SK-N-SH treated with all-trans-retinoic acid at 6 μM for 48 hours (cell line): Measurements from ENCODE around the gene CASP9.

ENCODE experiments used
- ARNTL ChIP-seq: fragments of 450-650 bp; formaldehyde crosslinking; IDR thresholded peaks from 2 replicates; pipeline ENCODE4 v1.5.0; 2020; ENCODE audit warnings: low read depth, mild to moderate bottlenecking, moderate library complexity, borderline replicate concordance
- BACH2 ChIP-seq: fragments of 250-450 bp; sonication (Bioruptor Pico); IDR thresholded peaks from 2 replicates; pipeline ENCODE4 v1.9.0; 2021; ENCODE audit warnings: mild to moderate bottlenecking, borderline replicate concordance
- ISL1 ChIP-seq: fragments of 250-450 bp; sonication (Bioruptor Pico); IDR thresholded peaks from 2 replicates; pipeline ENCODE4 v2.1.2; 2022; ENCODE audit warnings: mild to moderate bottlenecking, moderate library complexity
- RARB ChIP-seq: fragments of 250-450 bp; sonication (Bioruptor Pico); IDR thresholded peaks from 2 replicates; pipeline ENCODE4 v1.8.0; 2021; ENCODE audit warnings: mild to moderate bottlenecking, moderate library complexity
- SNAI2 ChIP-seq: fragments of 250-450 bp; sonication (Bioruptor Pico); IDR thresholded peaks from 2 replicates; pipeline ENCODE4 v1.5.0; 2020; ENCODE audit warnings: mild to moderate bottlenecking, moderate library complexity
- TCF4 ChIP-seq: fragments of 250-450 bp; sonication (Bioruptor Pico); IDR thresholded peaks from 2 replicates; pipeline ENCODE4 v1.8.0; 2021; ENCODE audit warnings: mild to moderate bottlenecking, moderate library complexity, borderline replicate concordance
- ZC3H10 ChIP-seq: fragments of 250-450 bp; sonication (Bioruptor Pico); IDR thresholded peaks from 2 replicates; pipeline ENCODE4 v1.5.1; 2021; ENCODE audit warnings: mild to moderate bottlenecking, moderate library complexity
- ZFP3 ChIP-seq: fragments of 250-450 bp; sonication (Bioruptor Pico); IDR thresholded peaks from 2 replicates; pipeline ENCODE4 v1.5.0; 2020; ENCODE audit warnings: mild to moderate bottlenecking, moderate library complexity
- ZFP30 ChIP-seq: fragments of 450-650 bp; formaldehyde crosslinking; IDR thresholded peaks from 2 replicates; pipeline ENCODE4 v1.5.0; 2022; ENCODE audit warnings: mild to moderate bottlenecking, moderate library complexity
- ZNF70 ChIP-seq: fragments of 450-650 bp; formaldehyde crosslinking; IDR thresholded peaks from 2 replicates; pipeline ENCODE4 v1.5.0; 2020; ENCODE audit warnings: mild to moderate bottlenecking, moderate library complexity
- ZNF8 ChIP-seq: fragments of 450-650 bp; formaldehyde crosslinking; IDR thresholded peaks from 2 replicates; pipeline ENCODE4 v1.5.0; 2020; ENCODE audit warnings: mild to moderate bottlenecking, moderate library complexity
- TF ChIP-seq, protein P1 (sequence below): fragments of 250-450 bp; sonication (Bioruptor Pico); IDR thresholded peaks from 2 replicates; pipeline ENCODE4 v1.5.0; 2020; ENCODE audit warnings: mild to moderate bottlenecking, moderate library complexity
- TF ChIP-seq, protein P2 (sequence below): fragments of 250-450 bp; sonication (Bioruptor Pico); IDR thresholded peaks from 2 replicates; pipeline ENCODE4 v1.8.0; 2020; ENCODE audit warnings: mild to moderate bottlenecking, moderate library complexity, borderline replicate concordance
- TF ChIP-seq, protein P3 (sequence below): fragments of 250-450 bp; sonication (Bioruptor Pico); IDR thresholded peaks from 2 replicates; pipeline ENCODE4 v1.5.1; 2021; ENCODE audit warnings: mild to moderate bottlenecking, moderate library complexity

DNA sequence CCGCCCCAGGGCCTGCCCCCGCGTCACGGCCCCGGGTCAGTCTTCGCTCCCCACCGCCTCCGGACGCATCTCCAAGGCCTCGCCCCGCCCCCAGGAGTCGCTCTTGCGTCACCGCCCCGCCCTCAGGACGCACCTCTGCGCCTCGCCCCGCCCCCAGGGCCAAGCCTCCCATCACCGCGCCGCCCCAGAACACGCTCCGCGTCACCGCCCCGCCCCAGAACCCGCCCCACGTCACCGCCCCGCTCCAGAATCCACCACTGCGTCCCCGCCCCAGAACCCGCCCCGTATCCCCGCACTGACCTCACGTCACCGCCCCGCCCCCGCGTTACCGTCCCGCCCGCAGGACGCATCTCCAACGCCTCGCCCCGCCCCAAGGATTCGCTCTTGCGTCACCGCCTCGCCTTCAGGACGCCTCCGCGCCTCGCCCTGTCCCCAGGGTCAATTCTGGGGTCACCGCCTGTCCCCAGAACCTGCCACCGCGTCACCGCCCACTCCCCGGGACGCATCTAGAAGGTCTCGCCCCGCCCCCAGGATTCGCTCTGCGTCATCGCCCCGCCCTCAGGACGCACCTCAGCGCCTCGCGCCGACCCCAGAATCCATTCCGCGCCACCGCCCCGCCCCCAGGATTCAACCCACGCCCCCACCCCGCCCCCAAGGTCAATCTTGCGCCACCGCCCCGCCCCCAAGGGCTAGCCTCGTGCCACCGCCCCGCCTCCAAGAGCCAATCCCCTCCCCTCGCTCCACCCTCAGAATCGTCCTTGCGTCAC lies 451 bp upstream of the CASP9 start:
- TF ChIP-seq ISL1 (CRISPR knock-in tag) (no peak), ZNF70 (CRISPR knock-in tag) (no peak), BACH2 (CRISPR knock-in tag) (no peak), SNAI2 (no peak), TCF4 (no peak), RARB (CRISPR knock-in tag) (no peak), ZFP30 (no peak), ZNF8 (CRISPR knock-in tag) (no peak), ZFP3 (CRISPR knock-in tag) (no peak), ARNTL (CRISPR knock-in tag) (no peak), ZC3H10 (CRISPR knock-in tag) (no peak)
- TF ChIP-seq, protein P1, sequence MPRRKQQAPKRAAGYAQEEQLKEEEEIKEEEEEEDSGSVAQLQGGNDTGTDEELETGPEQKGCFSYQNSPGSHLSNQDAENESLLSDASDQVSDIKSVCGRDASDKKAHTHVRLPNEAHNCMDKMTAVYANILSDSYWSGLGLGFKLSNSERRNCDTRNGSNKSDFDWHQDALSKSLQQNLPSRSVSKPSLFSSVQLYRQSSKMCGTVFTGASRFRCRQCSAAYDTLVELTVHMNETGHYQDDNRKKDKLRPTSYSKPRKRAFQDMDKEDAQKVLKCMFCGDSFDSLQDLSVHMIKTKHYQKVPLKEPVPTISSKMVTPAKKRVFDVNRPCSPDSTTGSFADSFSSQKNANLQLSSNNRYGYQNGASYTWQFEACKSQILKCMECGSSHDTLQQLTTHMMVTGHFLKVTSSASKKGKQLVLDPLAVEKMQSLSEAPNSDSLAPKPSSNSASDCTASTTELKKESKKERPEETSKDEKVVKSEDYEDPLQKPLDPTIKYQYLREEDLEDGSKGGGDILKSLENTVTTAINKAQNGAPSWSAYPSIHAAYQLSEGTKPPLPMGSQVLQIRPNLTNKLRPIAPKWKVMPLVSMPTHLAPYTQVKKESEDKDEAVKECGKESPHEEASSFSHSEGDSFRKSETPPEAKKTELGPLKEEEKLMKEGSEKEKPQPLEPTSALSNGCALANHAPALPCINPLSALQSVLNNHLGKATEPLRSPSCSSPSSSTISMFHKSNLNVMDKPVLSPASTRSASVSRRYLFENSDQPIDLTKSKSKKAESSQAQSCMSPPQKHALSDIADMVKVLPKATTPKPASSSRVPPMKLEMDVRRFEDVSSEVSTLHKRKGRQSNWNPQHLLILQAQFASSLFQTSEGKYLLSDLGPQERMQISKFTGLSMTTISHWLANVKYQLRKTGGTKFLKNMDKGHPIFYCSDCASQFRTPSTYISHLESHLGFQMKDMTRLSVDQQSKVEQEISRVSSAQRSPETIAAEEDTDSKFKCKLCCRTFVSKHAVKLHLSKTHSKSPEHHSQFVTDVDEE (CRISPR knock-in tag) = no peak
- TF ChIP-seq, protein P2, sequence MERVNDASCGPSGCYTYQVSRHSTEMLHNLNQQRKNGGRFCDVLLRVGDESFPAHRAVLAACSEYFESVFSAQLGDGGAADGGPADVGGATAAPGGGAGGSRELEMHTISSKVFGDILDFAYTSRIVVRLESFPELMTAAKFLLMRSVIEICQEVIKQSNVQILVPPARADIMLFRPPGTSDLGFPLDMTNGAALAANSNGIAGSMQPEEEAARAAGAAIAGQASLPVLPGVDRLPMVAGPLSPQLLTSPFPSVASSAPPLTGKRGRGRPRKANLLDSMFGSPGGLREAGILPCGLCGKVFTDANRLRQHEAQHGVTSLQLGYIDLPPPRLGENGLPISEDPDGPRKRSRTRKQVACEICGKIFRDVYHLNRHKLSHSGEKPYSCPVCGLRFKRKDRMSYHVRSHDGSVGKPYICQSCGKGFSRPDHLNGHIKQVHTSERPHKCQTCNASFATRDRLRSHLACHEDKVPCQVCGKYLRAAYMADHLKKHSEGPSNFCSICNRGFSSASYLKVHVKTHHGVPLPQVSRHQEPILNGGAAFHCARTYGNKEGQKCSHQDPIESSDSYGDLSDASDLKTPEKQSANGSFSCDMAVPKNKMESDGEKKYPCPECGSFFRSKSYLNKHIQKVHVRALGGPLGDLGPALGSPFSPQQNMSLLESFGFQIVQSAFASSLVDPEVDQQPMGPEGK (CRISPR knock-in tag) = no peak
- TF ChIP-seq, protein P3, sequence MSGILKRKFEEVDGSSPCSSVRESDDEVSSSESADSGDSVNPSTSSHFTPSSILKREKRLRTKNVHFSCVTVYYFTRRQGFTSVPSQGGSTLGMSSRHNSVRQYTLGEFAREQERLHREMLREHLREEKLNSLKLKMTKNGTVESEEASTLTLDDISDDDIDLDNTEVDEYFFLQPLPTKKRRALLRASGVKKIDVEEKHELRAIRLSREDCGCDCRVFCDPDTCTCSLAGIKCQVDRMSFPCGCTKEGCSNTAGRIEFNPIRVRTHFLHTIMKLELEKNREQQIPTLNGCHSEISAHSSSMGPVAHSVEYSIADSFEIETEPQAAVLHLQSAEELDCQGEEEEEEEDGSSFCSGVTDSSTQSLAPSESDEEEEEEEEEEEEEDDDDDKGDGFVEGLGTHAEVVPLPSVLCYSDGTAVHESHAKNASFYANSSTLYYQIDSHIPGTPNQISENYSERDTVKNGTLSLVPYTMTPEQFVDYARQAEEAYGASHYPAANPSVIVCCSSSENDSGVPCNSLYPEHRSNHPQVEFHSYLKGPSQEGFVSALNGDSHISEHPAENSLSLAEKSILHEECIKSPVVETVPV (CRISPR knock-in tag) = no peak
